ENCODE results near the gene IFT27.

DNA sequence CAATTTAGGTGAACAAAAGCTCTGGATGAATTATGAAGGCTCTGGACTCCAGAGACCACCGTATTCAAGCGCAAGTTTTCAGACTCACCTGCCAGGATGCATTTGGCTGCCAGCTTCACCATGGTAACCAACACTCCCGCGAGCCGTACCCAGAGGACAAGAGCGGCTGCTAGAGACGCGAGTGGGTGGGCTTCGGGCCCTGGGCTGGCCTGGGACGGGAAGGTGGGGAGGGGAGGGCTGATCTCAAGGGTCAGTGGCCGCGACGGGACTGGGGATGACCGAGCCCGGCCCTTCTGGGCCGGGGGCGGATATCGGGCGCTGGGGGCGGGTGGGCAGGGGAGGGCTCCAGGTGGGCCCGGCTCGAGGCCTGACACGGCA lies 344 bp downstream of the IFT27 start:
- TF ChIP-seq CTCF (IDR thresholded peaks at IDR 0.05; ENCODE audit: insufficient read depth, low read length) = no peak
- TF ChIP-seq POLR2AphosphoS5 (IDR thresholded peaks at IDR 0.05; ENCODE audit: low read depth) = no peak

All from HL-60 (cell line).